Nephron progenitor cell (in vitro differentiated cells): ENCODE measurements around the gene SOX15.

Source experiments
- DNase-seq: peaks from one replicate; pipeline ENCODE4 v3.0.0; 2021
- H3K27ac Mint-ChIP-seq: 2 replicates; pipeline ENCODE4 v1.8.0; 2021; ENCODE audit warnings: mild to moderate bottlenecking, moderate library complexity, mixed read lengths
- H3K27me3 Mint-ChIP-seq: 2 replicates; pipeline ENCODE4 v1.8.0; 2021; ENCODE audit warnings: mild to moderate bottlenecking, low read depth, mixed read lengths; ENCODE audit not compliant: poor library complexity
- H3K36me3 Mint-ChIP-seq: 2 replicates; pipeline ENCODE4 v1.8.0; 2021; ENCODE audit warnings: low read depth, mixed read lengths
- H3K4me1 Mint-ChIP-seq: 2 replicates; pipeline ENCODE4 v1.8.0; 2021; ENCODE audit warnings: mixed read lengths
- H3K4me3 Mint-ChIP-seq: 2 replicates; pipeline ENCODE4 v1.8.0; 2021; ENCODE audit warnings: mild to moderate bottlenecking, moderate library complexity, mixed read lengths
- H3K9me3 Mint-ChIP-seq: 2 replicates; pipeline ENCODE4 v1.8.0; 2021; ENCODE audit warnings: mild to moderate bottlenecking, moderate library complexity, mixed read lengths
- TF ChIP-seq, protein P1 (sequence below): fragments of 200-600 bp; sonication (generic); IDR thresholded peaks from 2 replicates; pipeline ENCODE4 v1.5.0; 2021; ENCODE audit warnings: antibody characterized with exemption

The SOX15 gene

GRCh38 chr17:7575959-7576358 lies 13.9 kb downstream of the SOX15 start:
- TF ChIP-seq, protein P1, sequence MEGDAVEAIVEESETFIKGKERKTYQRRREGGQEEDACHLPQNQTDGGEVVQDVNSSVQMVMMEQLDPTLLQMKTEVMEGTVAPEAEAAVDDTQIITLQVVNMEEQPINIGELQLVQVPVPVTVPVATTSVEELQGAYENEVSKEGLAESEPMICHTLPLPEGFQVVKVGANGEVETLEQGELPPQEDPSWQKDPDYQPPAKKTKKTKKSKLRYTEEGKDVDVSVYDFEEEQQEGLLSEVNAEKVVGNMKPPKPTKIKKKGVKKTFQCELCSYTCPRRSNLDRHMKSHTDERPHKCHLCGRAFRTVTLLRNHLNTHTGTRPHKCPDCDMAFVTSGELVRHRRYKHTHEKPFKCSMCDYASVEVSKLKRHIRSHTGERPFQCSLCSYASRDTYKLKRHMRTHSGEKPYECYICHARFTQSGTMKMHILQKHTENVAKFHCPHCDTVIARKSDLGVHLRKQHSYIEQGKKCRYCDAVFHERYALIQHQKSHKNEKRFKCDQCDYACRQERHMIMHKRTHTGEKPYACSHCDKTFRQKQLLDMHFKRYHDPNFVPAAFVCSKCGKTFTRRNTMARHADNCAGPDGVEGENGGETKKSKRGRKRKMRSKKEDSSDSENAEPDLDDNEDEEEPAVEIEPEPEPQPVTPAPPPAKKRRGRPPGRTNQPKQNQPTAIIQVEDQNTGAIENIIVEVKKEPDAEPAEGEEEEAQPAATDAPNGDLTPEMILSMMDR, result no peak
- H3K4me1 Mint-ChIP-seq, result peaks cover 80% of the 10 kb centered on the region
- peak overlapping the region; percentile 97 for H3K4me3 Mint-ChIP-seq
- no peaks in the 10 kb centered on the region for H3K27me3 Mint-ChIP-seq
- H3K36me3 Mint-ChIP-seq, result peaks cover 70% of the 10 kb centered on the region
- H3K9me3 Mint-ChIP-seq, result no peaks in the 10 kb centered on the region
- H3K27ac Mint-ChIP-seq, result peak overlapping the region; percentile 89
- no peak for DNase-seq

DNA sequence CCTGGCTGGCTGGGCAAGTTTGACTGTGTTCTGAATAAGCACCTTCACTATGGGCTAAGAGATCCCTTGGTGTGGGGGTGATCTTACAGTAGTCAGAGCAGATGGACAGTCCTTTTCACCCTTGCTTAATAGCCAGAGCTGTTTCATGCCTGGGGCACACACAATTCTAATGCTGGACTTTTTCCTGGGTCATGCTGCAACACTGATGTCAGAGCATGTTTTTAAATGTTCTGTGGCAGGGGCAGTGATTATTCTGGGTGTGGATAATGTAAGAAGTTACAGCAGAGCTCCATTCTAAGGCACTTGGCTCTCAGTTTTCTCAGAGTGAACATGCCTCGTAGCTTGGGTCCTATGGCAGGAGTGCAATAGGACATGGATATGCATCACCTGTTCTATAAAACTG lies 14.4 kb downstream of the SOX15 start:
- Mint-ChIP-seq H3K9me3 (no peaks in the 10 kb centered on the region), H3K27me3 (no peaks in the 10 kb centered on the region), H3K4me1 (peaks cover 77% of the 10 kb centered on the region), H3K36me3 (peaks cover 72% of the 10 kb centered on the region), H3K27ac (peak overlapping the region; percentile 97), H3K4me3 (peak overlapping the region; percentile 97)
- no peak for DNase-seq
- TF ChIP-seq, protein P1, result no peak

GRCh38 chr17:7574176-7574953 lies 15.5 kb downstream of the SOX15 start:
- Mint-ChIP-seq H3K27me3 (no peaks in the 10 kb centered on the region), H3K9me3 (no peaks in the 10 kb centered on the region), H3K4me1 (peaks cover 67% of the 10 kb centered on the region), H3K4me3 (peak overlapping the region; percentile 97), H3K27ac (peak overlapping the region; percentile 97), H3K36me3 (peaks cover 78% of the 10 kb centered on the region)
- TF ChIP-seq, protein P1, result no peak
- DNase-seq, result no peak

DNA sequence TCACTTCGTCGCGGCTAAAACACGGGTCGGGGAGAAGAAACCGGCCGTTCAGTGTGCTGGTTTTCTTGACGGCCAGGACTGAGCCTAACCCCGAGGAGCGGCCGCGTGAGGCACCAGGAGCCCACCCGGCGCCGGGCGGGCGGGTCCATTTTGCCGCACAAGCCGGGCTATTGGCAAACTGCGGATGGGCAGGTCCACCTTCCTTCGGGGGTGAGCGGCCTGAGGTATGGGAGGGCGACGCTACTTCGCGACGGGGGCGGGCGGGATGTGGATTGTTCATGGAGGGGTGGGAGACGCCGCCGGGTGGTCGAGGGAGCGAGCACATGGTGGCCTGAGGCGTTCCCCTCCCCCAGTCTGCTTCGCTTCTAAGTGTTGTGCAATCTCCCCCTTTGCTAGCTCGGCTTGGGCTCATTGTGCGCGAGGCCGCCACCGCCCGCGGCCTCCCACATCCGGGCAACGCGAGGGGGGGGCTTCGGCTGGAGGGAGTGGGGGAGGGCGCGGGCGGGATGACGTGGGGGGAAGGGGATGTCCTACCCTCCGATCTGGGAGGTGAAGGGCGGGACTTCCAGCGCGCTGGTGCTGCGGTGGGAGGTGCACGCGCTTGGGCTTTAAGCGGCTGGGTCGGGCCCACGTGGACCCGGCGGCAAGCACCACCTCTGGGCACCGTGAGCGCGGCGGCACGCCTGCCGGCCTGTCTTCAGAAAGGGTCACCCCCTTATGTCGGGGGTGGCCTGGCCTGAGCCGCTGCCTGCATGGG lies 16.4 kb downstream of the SOX15 start:
- peak overlapping the region; percentile 99 for H3K27ac Mint-ChIP-seq
- DNase-seq, result peak; percentile 81
- peaks cover 60% of the 10 kb centered on the region for H3K4me1 Mint-ChIP-seq
- TF ChIP-seq, protein P1, result no peak
- peaks cover 78% of the 10 kb centered on the region for H3K36me3 Mint-ChIP-seq
- H3K9me3 Mint-ChIP-seq, result no peaks in the 10 kb centered on the region
- no peaks in the 10 kb centered on the region for H3K27me3 Mint-ChIP-seq
- H3K4me3 Mint-ChIP-seq, result peak overlapping the region; percentile 97

DNA sequence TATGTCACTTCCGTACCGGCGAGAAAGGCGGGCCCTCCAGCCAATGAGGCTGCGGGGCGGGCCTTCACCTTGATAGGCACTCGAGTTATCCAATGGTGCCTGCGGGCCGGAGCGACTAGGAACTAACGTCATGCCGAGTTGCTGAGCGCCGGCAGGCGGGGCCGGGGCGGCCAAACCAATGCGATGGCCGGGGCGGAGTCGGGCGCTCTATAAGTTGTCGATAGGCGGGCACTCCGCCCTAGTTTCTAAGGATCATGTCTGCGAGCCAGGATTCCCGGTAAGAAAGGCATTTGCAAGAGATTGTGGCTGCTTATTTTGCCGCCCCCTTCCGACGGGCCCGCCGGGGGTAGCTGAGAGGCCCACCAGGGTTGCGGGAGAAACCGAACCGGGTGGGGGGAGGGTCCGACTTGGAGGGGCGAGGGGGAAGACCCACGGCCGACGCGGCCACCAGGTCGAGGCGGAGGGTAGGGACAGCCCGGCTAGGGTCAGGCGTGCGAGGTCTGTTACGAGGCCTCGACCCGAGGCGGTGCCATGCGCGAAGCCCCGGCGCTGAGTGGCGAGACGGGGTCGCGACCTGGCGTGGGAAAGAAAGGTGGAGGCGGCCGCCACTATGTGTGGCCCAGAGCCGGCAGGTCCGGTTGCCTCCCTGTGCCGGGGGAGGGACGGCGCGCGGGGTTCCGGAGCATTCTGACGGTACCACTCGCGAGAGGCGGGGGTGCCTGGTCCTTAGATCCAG lies 17.1 kb downstream of the SOX15 start:
- DNase-seq, result peak; percentile 99
- Mint-ChIP-seq H3K4me1 (peaks cover 57% of the 10 kb centered on the region), H3K9me3 (no peaks in the 10 kb centered on the region), H3K36me3 (peaks cover 74% of the 10 kb centered on the region), H3K4me3 (peak overlapping the region; percentile 97), H3K27ac (peak overlapping the region; percentile 99), H3K27me3 (no peaks in the 10 kb centered on the region)
- TF ChIP-seq, protein P1, result no peak
